H1 (cell line): ENCODE measurements around the gene SOHLH1. TPM values are rescaled to one million over a fixed set of nuclear protein-coding genes. Genes with fewer than 3 reads are reported as not detected.

Experiments used
- CTCF ChIA-PET: fragments of 300-600 bp; sonication (Branson Sonifier 250); formaldehyde crosslinking; loops from one replicate; lab custom pipeline; 2021; ENCODE audit not compliant: partially characterized antibody; lab: Charles Lee
- POLR2A ChIA-PET: fragments of 300-600 bp; sonication (Branson Sonifier 250); formaldehyde crosslinking; loops from one replicate; lab custom pipeline; 2021; ENCODE audit warnings: inconsistent platforms; ENCODE audit not compliant: partially characterized antibody; lab: Charles Lee
- DNase-seq, 2 experiments: peaks; one replicate each; pipeline versions ENCODE4 v3.0.0 to v3.0.0-alpha.2; 2010 to 2022; ENCODE audit warnings: low spot score in 2 of 2, low read depth in 1 of 2, mixed read lengths in 1 of 2
- FAIRE-seq: peaks from 2 replicates; lab custom pipeline; 2011; peaks lifted over from hg19 to GRCh38; lab: Jason Lieb, UNC
- H2AFZ ChIP-seq: 2 replicates; pipeline ENCODE4 v1.8.1; 2012; ENCODE audit warnings: low read length, inconsistent platforms
- H2AK5ac ChIP-seq: 2 replicates; pipeline ENCODE4 v1.6.1; 2013; ENCODE audit warnings: low read depth, low read length
- H2BK120ac ChIP-seq: replicated peaks from 2 replicates; pipeline ENCODE3; 2013; ENCODE audit warnings: low read depth, low read length, inconsistent platforms
- H2BK12ac ChIP-seq: 2 replicates; pipeline ENCODE4 v1.6.1; 2013; ENCODE audit warnings: low read depth, low read length
- H2BK15ac ChIP-seq: 2 replicates; pipeline ENCODE4 v1.6.1; 2013; ENCODE audit warnings: low read length
- H2BK20ac ChIP-seq: 2 replicates; pipeline ENCODE4 v1.6.1; 2013; ENCODE audit warnings: low read length
- H2BK5ac ChIP-seq: 2 replicates; pipeline ENCODE4 v1.6.1; 2013; ENCODE audit warnings: low read depth, low read length
- H3K14ac ChIP-seq: 2 replicates; pipeline ENCODE4 v1.6.1; 2013; ENCODE audit warnings: inconsistent platforms; ENCODE audit not compliant: insufficient read length
- H3K18ac ChIP-seq: 2 replicates; pipeline ENCODE4 v1.6.1; 2013; ENCODE audit warnings: low read length; ENCODE audit errors: extremely low read depth
- H3K23ac ChIP-seq: 2 replicates; pipeline ENCODE4 v1.6.1; 2013; ENCODE audit warnings: inconsistent platforms; ENCODE audit not compliant: insufficient read length
- H3K23me2 ChIP-seq: 2 replicates; pipeline ENCODE4 v1.6.1; 2013; ENCODE audit warnings: low read depth, low read length
- H3K27ac ChIP-seq: 2 replicates; pipeline ENCODE4 v1.6.1; 2011; ENCODE audit warnings: low read depth, low read length, inconsistent platforms
- H3K27me3 ChIP-seq, 4 experiments: replicated peaks in 1 of 4; 1 replicate in 1 of 4; 2 replicates in 3 of 4; pipeline versions ENCODE4 v1.6.1 to v1.8.1; 2011 to 2013; ENCODE audit warnings: low read length in 3 of 4, mild to moderate bottlenecking in 3 of 4, inconsistent platforms in 2 of 4, mixed read lengths in 2 of 4, moderate library complexity in 1 of 4; ENCODE audit not compliant: control insufficient read depth in 3 of 4, insufficient read depth in 3 of 4; ENCODE audit errors: extremely low read depth in 1 of 4
- H3K36me3 ChIP-seq, 4 experiments: 2 replicates each; pipeline versions ENCODE4 v1.6.1 to v1.8.1; 2011 to 2013; ENCODE audit warnings: mild to moderate bottlenecking in 4 of 4, low read length in 3 of 4, moderate library complexity in 2 of 4, control low read depth in 1 of 4, inconsistent platforms in 1 of 4; ENCODE audit not compliant: insufficient read depth in 4 of 4, control insufficient read depth in 2 of 4
- H3K4ac ChIP-seq: replicated peaks from 2 replicates; pipeline ENCODE3; 2013; ENCODE audit warnings: low read length, low read depth, mixed read lengths, inconsistent platforms; ENCODE audit not compliant: insufficient read length
- H3K4me1 ChIP-seq, 4 experiments: replicated peaks in 1 of 4; 1 replicate in 1 of 4; 2 replicates in 3 of 4; pipeline versions ENCODE4 v1.6.1 to v1.8.1; 2011 to 2013; ENCODE audit warnings: low read length in 3 of 4, inconsistent platforms in 2 of 4, mixed read lengths in 1 of 4; ENCODE audit not compliant: insufficient read depth in 4 of 4, control insufficient read depth in 3 of 4
- H3K4me2 ChIP-seq, 2 experiments: 2 replicates each; pipeline versions ENCODE4 v1.6.1 to v1.8.1; 2011 to 2013; ENCODE audit warnings: low read depth in 2 of 2, low read length in 2 of 2, control low read depth in 1 of 2, inconsistent platforms in 1 of 2, mild to moderate bottlenecking in 1 of 2; ENCODE audit not compliant: insufficient read depth in 1 of 2
- H3K4me3 ChIP-seq, 4 experiments: fragments of 200-600, 300-600 bp in 1 of 4; sonication (generic), shearing (Covaris generic), sonication (Bioruptor Twin) in 1 of 4; 2 replicates each; pipeline versions ENCODE4 v1.5.1 to v1.8.1; 2011 to 2016; ENCODE audit warnings: low read length in 4 of 4, low read depth in 3 of 4, control low read depth in 2 of 4, inconsistent platforms in 2 of 4, mild to moderate bottlenecking in 2 of 4, mixed read lengths in 1 of 4, moderate library complexity in 1 of 4; ENCODE audit not compliant: insufficient read depth in 2 of 4; ENCODE audit errors: extremely low read depth in 1 of 4
- H3K56ac ChIP-seq: replicated peaks from 2 replicates; pipeline ENCODE3; 2013; ENCODE audit warnings: low read depth, mild to moderate bottlenecking, mixed read lengths, low read length, inconsistent platforms; ENCODE audit not compliant: insufficient read length
- H3K79me1 ChIP-seq: 2 replicates; pipeline ENCODE4 v1.6.1; 2013; ENCODE audit warnings: low read depth, low read length, control low read depth
- H3K79me2 ChIP-seq, 2 experiments: 2 replicates each; pipeline versions ENCODE4 v1.6.1 to v1.8.1; 2012 to 2013; ENCODE audit warnings: low read length in 2 of 2, mild to moderate bottlenecking in 2 of 2, inconsistent platforms in 1 of 2; ENCODE audit not compliant: insufficient read depth in 2 of 2, control insufficient read depth in 1 of 2
- H3K9ac ChIP-seq, 4 experiments: replicated peaks in 1 of 4; 1 replicate in 1 of 4; 2 replicates in 3 of 4; pipeline versions ENCODE4 v1.6.1 to v1.8.1; 2011 to 2013; ENCODE audit warnings: low read depth in 3 of 4, low read length in 3 of 4, control low read depth in 2 of 4, mild to moderate bottlenecking in 2 of 4, moderate library complexity in 2 of 4, inconsistent platforms in 1 of 4; ENCODE audit errors: extremely low read depth in 1 of 4
- H3K9me3 ChIP-seq, 2 experiments: 2 replicates each; pipeline versions ENCODE4 v1.6.1 to v1.8.1; 2012 to 2013; ENCODE audit warnings: mild to moderate bottlenecking in 2 of 2, moderate library complexity in 2 of 2, control low read depth in 1 of 2, inconsistent platforms in 1 of 2, low read depth in 1 of 2, low read length in 1 of 2, mixed read lengths in 1 of 2; ENCODE audit not compliant: insufficient read depth in 2 of 2
- H4K20me1 ChIP-seq, 2 experiments: replicated peaks in 1 of 2; 2 replicates each; pipeline versions ENCODE3 to v1.8.1; 2011 to 2013; ENCODE audit warnings: inconsistent platforms in 2 of 2, low read length in 2 of 2, mild to moderate bottlenecking in 1 of 2; ENCODE audit not compliant: insufficient read depth in 2 of 2, control insufficient read depth in 1 of 2
- H4K5ac ChIP-seq: 2 replicates; pipeline ENCODE4 v1.6.1; 2013; ENCODE audit warnings: low read length, low read depth, mixed read lengths, inconsistent platforms; ENCODE audit not compliant: insufficient read length
- H4K8ac ChIP-seq: 2 replicates; pipeline ENCODE4 v1.8.0; 2013; ENCODE audit warnings: mild to moderate bottlenecking, moderate library complexity, low read length, inconsistent platforms; ENCODE audit not compliant: insufficient read depth; ENCODE audit errors: extremely low read depth
- H4K91ac ChIP-seq: replicated peaks from 2 replicates; pipeline ENCODE3; 2013; ENCODE audit warnings: low read length, mixed read lengths, inconsistent platforms; ENCODE audit not compliant: insufficient read length
- CHD2 ChIP-seq: IDR thresholded peaks from 2 replicates; pipeline ENCODE4 v1.6.1; 2012; ENCODE audit warnings: low read length, improper control_type of control experiment
- EP300 ChIP-seq, 2 experiments: IDR thresholded peaks; 1 replicate in 1 of 2; 2 replicates in 1 of 2; pipeline ENCODE4 v1.6.1; 2011 to 2012; ENCODE audit warnings: low read depth in 2 of 2, low read length in 2 of 2, mild to moderate bottlenecking in 2 of 2, borderline replicate concordance in 1 of 2, inconsistent platforms in 1 of 2, moderate library complexity in 1 of 2
- EZH2 ChIP-seq: fragments of 200-600 bp; sonication (generic); IDR thresholded peaks from 2 replicates; pipeline ENCODE4 v1.7.1; 2012; ENCODE audit warnings: low read depth, mild to moderate bottlenecking, moderate library complexity, low read length, inconsistent platforms; ENCODE audit not compliant: severe bottlenecking
- FOSL1 ChIP-seq: IDR thresholded peaks from 2 replicates; pipeline ENCODE4 v1.6.1; 2011; ENCODE audit warnings: mild to moderate bottlenecking, low read depth, low read length, moderate library complexity; ENCODE audit not compliant: insufficient read depth
- KDM1A ChIP-seq: fragments of 200-600, 300-600 bp; sonication (generic); IDR thresholded peaks from 2 replicates; pipeline ENCODE4 v1.7.1; 2016; ENCODE audit warnings: mild to moderate bottlenecking, low read length, borderline replicate concordance
- MAFK ChIP-seq: IDR thresholded peaks from 2 replicates; pipeline ENCODE4 v1.6.1; 2012; ENCODE audit warnings: low read depth, mild to moderate bottlenecking, improper control_type of control experiment, low read length
- PHF8 ChIP-seq: fragments of 200-600 bp; sonication (generic); conservative IDR thresholded peaks from 2 replicates; pipeline ENCODE4 v1.7.1; 2012; ENCODE audit warnings: low read depth, mild to moderate bottlenecking, inconsistent platforms, low read length, moderate library complexity
- POLR2A ChIP-seq, 2 experiments: IDR thresholded peaks; 1 replicate in 1 of 2; 2 replicates in 1 of 2; pipeline ENCODE4 v1.6.1; 2011; ENCODE audit warnings: low read depth in 2 of 2, low read length in 2 of 2, mild to moderate bottlenecking in 2 of 2; ENCODE audit errors: control extremely low read depth in 1 of 2
- RAD21 ChIP-seq, 2 experiments: IDR thresholded peaks in 1 of 2; conservative IDR thresholded peaks in 1 of 2; 2 replicates each; pipeline ENCODE4 v1.6.1; 2011; ENCODE audit warnings: low read depth in 2 of 2, low read length in 2 of 2, improper control_type of control experiment in 1 of 2, inconsistent platforms in 1 of 2, mild to moderate bottlenecking in 1 of 2, moderate library complexity in 1 of 2
- SIRT6 ChIP-seq: IDR thresholded peaks from one replicate; pipeline ENCODE4 v1.7.1; 2012; ENCODE audit warnings: low read length, inconsistent platforms
- SIX5 ChIP-seq: IDR thresholded peaks from 2 replicates; pipeline ENCODE4 v1.6.1; 2011; ENCODE audit warnings: mild to moderate bottlenecking, low read depth, low read length
- ZNF274 ChIP-seq: IDR thresholded peaks from 2 replicates; pipeline ENCODE4 v1.7.0; 2012; ENCODE audit warnings: low read length, borderline replicate concordance; ENCODE audit errors: extremely low read depth
- WGBS, 2 experiments: shearing (Covaris generic) in 1 of 2; methylation state at CpG; one replicate each; pipeline versions ENCODE4 v1.1.6 to v1.1.7; 2013 to 2015; ENCODE audit warnings: low lambda C conversion rate in 2 of 2, mixed read lengths in 2 of 2, inconsistent platforms in 1 of 2, low coverage in 1 of 2, missing lambda C conversion rate in 1 of 2; ENCODE audit not compliant: insufficient replicate concordance in 2 of 2, insufficient coverage in 1 of 2, insufficient read length in 1 of 2; ENCODE audit errors: extremely low coverage in 1 of 2, missing lambda C conversion rate in 1 of 2; 5-methylcytosine and 5-hydroxymethylcytosine counted together
- polyA plus RNA-seq, 7 experiments: library from polyadenylated mRNA; depleted of rRNA in 3 of 7; stranded (reverse) in 5 of 7; unstranded in 2 of 7; fragments of >200 nt in 5 of 7; fragments of 200-250 nt in 2 of 7; gene quantifications; 1 replicate in 5 of 7; 2 replicates in 1 of 7; 4 replicates in 1 of 7; pipeline versions ENCODE4 v1.2.1 to v1.2.3, GENCODE V29; 2011 to 2013; ENCODE audit warnings: missing spikeins in 2 of 7, mixed read lengths in 2 of 7
- total RNA-seq: library from RNA; stranded (reverse); fragmentation: NEBNext Ultra II Directional; extraction: Animal tissue kit (Norgen Biotek cat#: 25700); gene quantifications from 2 replicates; pipeline ENCODE4 v1.2.1, GENCODE V29; 2021
- TF ChIP-seq, protein P1 (sequence below): IDR thresholded peaks from 2 replicates; pipeline ENCODE4 v1.6.1; 2012; ENCODE audit warnings: inconsistent platforms

SOHLH1 gene
- total and polyA plus RNA-seq, 2 of the 8 experiments (the other 6 are each of a cell fraction or from before 2014, with no cell fraction given): 0.11 TPM; not detected in 1

DNA sequence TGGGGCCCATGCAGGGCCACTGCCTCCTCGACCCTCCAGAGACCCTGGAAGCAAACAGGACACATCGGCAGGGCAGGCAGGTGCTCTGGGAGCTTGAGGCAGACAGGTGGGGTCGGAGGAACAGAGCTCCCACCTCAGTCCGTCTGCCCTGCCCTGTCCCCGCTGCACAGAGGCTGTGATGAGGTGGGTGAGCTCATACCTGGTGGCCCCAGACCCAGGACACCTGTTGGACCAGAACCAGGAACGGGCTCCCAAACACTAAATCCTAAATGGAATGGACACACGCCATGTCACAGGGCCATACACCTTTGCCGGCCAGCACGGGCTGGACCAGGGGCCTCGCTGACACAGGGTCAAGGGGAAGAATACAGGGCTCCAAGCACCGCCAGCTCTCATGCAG is 5.5 kb downstream of the SOHLH1 start:
- peak overlapping the region; percentile 27 for H4K91ac ChIP-seq
- CTCF ChIA-PET: interaction anchor here (0.9 to 6.6 kb wide), 11 partner anchors 9 to 95 kb away, joined by 3 to 32 read pairs (median 3); partner anchors contain the start of gene KCNT1
- H2BK5ac ChIP-seq: no peak overlapping the region
- no peak overlapping the region; the same call in 1 of the 2 replicates for H4K8ac ChIP-seq
- DNase-seq (no peak), FAIRE-seq (no peak)
- no peaks in the 10 kb centered on the region for H3K79me1 ChIP-seq
- H3K4me2 ChIP-seq: no peak overlapping the region
- H3K18ac ChIP-seq: no peak overlapping the region
- POLR2A ChIA-PET: interaction anchor here (0.7 to 1.7 kb wide), 3 partner anchors 11 to 21 kb away, joined by 3 read pairs; no protein-coding TSS in a partner anchor
- no peak overlapping the region for H3K4ac ChIP-seq
- no peak overlapping the region for H2BK120ac ChIP-seq
- no peak overlapping the region for H2BK15ac ChIP-seq
- H3K9ac ChIP-seq: no peak overlapping the region
- no peak overlapping the region for H2AFZ ChIP-seq
- H3K14ac ChIP-seq: no peak overlapping the region
- H3K23me2 ChIP-seq: no peaks in the 10 kb centered on the region
- H3K9me3 ChIP-seq: no peaks in the 10 kb centered on the region
- no peak overlapping the region for H2BK12ac ChIP-seq
- H4K5ac ChIP-seq: no peak overlapping the region
- H4K20me1 ChIP-seq: peaks cover 0 to 7% of the 10 kb centered on the region in 2 experiments
- peaks cover 0 to 8% (median 0%) of the 10 kb centered on the region in 4 experiments; a peak in 2 of 7 replicates for H3K4me1 ChIP-seq
- no peak overlapping the region for H2BK20ac ChIP-seq
- H3K36me3 ChIP-seq: no peaks in the 10 kb centered on the region
- 87% methylated on average over 11 of the region's 11 CpGs; no CpG with 5 or more reads in 1 of the 2 experiments for WGBS, 2 experiments
- H3K27me3 ChIP-seq: no peaks in the 10 kb centered on the region; a peak in 1 of 7 replicates
- no peak overlapping the region for H3K27ac ChIP-seq
- H3K4me3 ChIP-seq: no peak overlapping the region
- no peak overlapping the region for H2AK5ac ChIP-seq
- no peaks in the 10 kb centered on the region for H3K79me2 ChIP-seq
- no peak overlapping the region for H3K56ac ChIP-seq
- H3K23ac ChIP-seq: no peak overlapping the region
- TF ChIP-seq RAD21 (IDR thresholded peaks at IDR 0.05 in 1 of 2, conservative IDR thresholded peaks at IDR 0.05 in 1 of 2; ENCODE audit: low read depth in 2 of 2, low read length in 2 of 2) (no peak), ZNF274 (no peak), POLR2A (IDR thresholded peaks at IDR 0.05; ENCODE audit: control extremely low read depth in 1 of 2, low read depth in 2 of 2, low read length in 2 of 2) (no peak), CHD2 (no peak), SIRT6 (no peak), EZH2 (no peak), EP300 (IDR thresholded peaks at IDR 0.05; ENCODE audit: borderline replicate concordance in 1 of 2, low read depth in 2 of 2, low read length in 2 of 2) (no peak), MAFK (no peak), PHF8 (no peak), SIX5 (no peak), FOSL1 (no peak), KDM1A (no peak)
- TF ChIP-seq, protein P1, sequence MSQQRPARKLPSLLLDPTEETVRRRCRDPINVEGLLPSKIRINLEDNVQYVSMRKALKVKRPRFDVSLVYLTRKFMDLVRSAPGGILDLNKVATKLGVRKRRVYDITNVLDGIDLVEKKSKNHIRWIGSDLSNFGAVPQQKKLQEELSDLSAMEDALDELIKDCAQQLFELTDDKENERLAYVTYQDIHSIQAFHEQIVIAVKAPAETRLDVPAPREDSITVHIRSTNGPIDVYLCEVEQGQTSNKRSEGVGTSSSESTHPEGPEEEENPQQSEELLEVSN: no peak
